Erythroblast (primary cell): ENCODE measurements around the gene KIF26B.

Experiments used
- GATA1 ChIP-seq: IDR thresholded peaks from 2 replicates; pipeline ENCODE4 v1.6.1; 2011; ENCODE audit warnings: low read depth, mild to moderate bottlenecking, control low read depth, low read length, moderate library complexity
- POLR2A ChIP-seq: IDR thresholded peaks from 2 replicates; pipeline ENCODE4 v1.6.1; 2011; ENCODE audit warnings: mild to moderate bottlenecking, low read length

- TF ChIP-seq POLR2A (no peak), GATA1 (no peak)
Measured at GRCh38 chr1:245270063-245270462, 115.3 kb downstream of the KIF26B start.
